HCT116 (cell line): ENCODE results near the gene KIRREL3. TPM values are rescaled to one million over a fixed set of nuclear protein-coding genes. Genes with fewer than 3 reads are reported as not detected.

ENCODE experiments used
- ATAC-seq: fragments of 200-7000 bp; cut with Tn5 transposase; 2 replicates; pipeline ENCODE4 v1.9.1; 2020; ENCODE audit warnings: mild to moderate bottlenecking, moderate library complexity
- BruUV-seq: library from RNA; stranded (reverse); fragments of 400-500 nt; replicated peaks from 2 replicates; lab custom pipeline; 2021; lab: Mats Ljungman, UMichigan
- CTCF ChIA-PET: fragments of 300-600 bp; sonication (Branson Sonifier 250); formaldehyde crosslinking; loops from one replicate; lab custom pipeline; 2021; ENCODE audit warnings: antibody characterized with exemption; lab: Charles Lee
- POLR2A ChIA-PET: fragments of 300-600, 350-600 bp; sonication (Branson Sonifier 250); formaldehyde crosslinking; loops from one replicate; lab custom pipeline; 2021; ENCODE audit warnings: antibody characterized with exemption; lab: Charles Lee
- RAD21 ChIA-PET, 2 experiments: fragments of 300-600 bp; sonication (Branson Sonifier 250); formaldehyde crosslinking; loops; one replicate each; lab custom pipeline; 2023; ENCODE audit warnings: low total read pairs in 2 of 2; ENCODE audit not compliant: uncharacterized antibody in 2 of 2, unreplicated experiment in 2 of 2, low non-redundant PET in 1 of 2; lab: Charles Lee
- DNase-seq: peaks from one replicate; pipeline ENCODE4 v3.0.0-alpha.2; 2010; ENCODE audit warnings: low read depth, low spot score
- H2AFZ ChIP-seq: fragments of 200-600 bp; shearing (Covaris generic), sonication (generic); 2 replicates; pipeline ENCODE4 v1.6.1; 2017; ENCODE audit warnings: low read depth, mixed run types, mixed read lengths, antibody characterized with exemption, low read length; ENCODE audit not compliant: poor library complexity, severe bottlenecking
- H3K27ac ChIP-seq: 2 replicates; pipeline ENCODE4 v1.5.1; 2012; ENCODE audit warnings: low read depth, low read length
- H3K27me3 ChIP-seq: fragments of 200-600 bp; sonication (generic); 2 replicates; pipeline ENCODE4 v1.6.1; 2016; ENCODE audit warnings: mixed run types, low read length, mixed read lengths; ENCODE audit not compliant: insufficient read depth
- H3K36me3 ChIP-seq, 2 experiments: fragments of 200-500 bp in 1 of 2; fragments of 200-600 bp in 1 of 2; sonication (Bioruptor generic) in 1 of 2; sonication (generic) in 1 of 2; 2 replicates each; pipeline versions ENCODE4 v1.5.1 to v1.6.1; 2014 to 2016; ENCODE audit warnings: low read length in 2 of 2, inconsistent platforms in 1 of 2, mixed read lengths in 1 of 2, mixed run types in 1 of 2; ENCODE audit not compliant: insufficient read depth in 2 of 2, control insufficient read depth in 1 of 2
- H3K4me1 ChIP-seq, 2 experiments: fragments of 200-600 bp in 1 of 2; sonication (generic) in 1 of 2; 2 replicates each; pipeline versions ENCODE4 v1.5.1 to v1.6.1; 2012 to 2017; ENCODE audit warnings: low read length in 2 of 2, inconsistent platforms in 1 of 2, mild to moderate bottlenecking in 1 of 2, mixed read lengths in 1 of 2, mixed run types in 1 of 2, moderate library complexity in 1 of 2; ENCODE audit not compliant: insufficient read depth in 2 of 2, control insufficient read depth in 1 of 2
- H3K4me2 ChIP-seq: fragments of 200-600 bp; sonication (generic); 2 replicates; pipeline ENCODE4 v1.6.1; 2017; ENCODE audit warnings: mixed run types, low read length, mixed read lengths
- H3K4me3 ChIP-seq, 2 experiments: fragments of 200-600 bp in 1 of 2; sonication (generic) in 1 of 2; replicated peaks in 1 of 2; 2 replicates each; pipeline ENCODE4 v1.5.1; 2011 to 2016; ENCODE audit warnings: low read length in 2 of 2, control low read depth in 1 of 2, low read depth in 1 of 2, mild to moderate bottlenecking in 1 of 2, mixed read lengths in 1 of 2, mixed run types in 1 of 2
- H3K79me2 ChIP-seq: fragments of 200-600 bp; sonication (generic); 2 replicates; pipeline ENCODE4 v1.6.1; 2017; ENCODE audit warnings: mild to moderate bottlenecking, mixed run types, low read length, moderate library complexity, mixed read lengths; ENCODE audit not compliant: insufficient read depth
- H3K9ac ChIP-seq: fragments of 200-600 bp; sonication (generic); 2 replicates; pipeline ENCODE4 v1.6.1; 2016; ENCODE audit warnings: low read length, mixed read lengths
- H3K9me2 ChIP-seq: fragments of 200-600 bp; sonication (generic), shearing (Covaris generic); 2 replicates; pipeline ENCODE4 v1.6.1; 2017; ENCODE audit warnings: mixed run types, mild to moderate bottlenecking, moderate library complexity; ENCODE audit not compliant: insufficient read depth
- H3K9me3 ChIP-seq, 2 experiments: fragments of 200-500 bp in 1 of 2; fragments of 200-600 bp in 1 of 2; sonication (Bioruptor generic) in 1 of 2; sonication (generic) in 1 of 2; 2 replicates each; pipeline ENCODE4 v1.6.1; 2014 to 2017; ENCODE audit warnings: low read length in 2 of 2, mixed read lengths in 2 of 2, inconsistent platforms in 1 of 2, low read depth in 1 of 2, mild to moderate bottlenecking in 1 of 2, mixed run types in 1 of 2, moderate library complexity in 1 of 2; ENCODE audit not compliant: control insufficient read depth in 1 of 2, insufficient read depth in 1 of 2
- H4K20me1 ChIP-seq: fragments of 200-600 bp; sonication (generic), shearing (Covaris generic); 2 replicates; pipeline ENCODE4 v1.6.1; 2017; ENCODE audit warnings: mixed run types, mild to moderate bottlenecking, moderate library complexity; ENCODE audit not compliant: insufficient read depth
- CBX3 ChIP-seq: IDR thresholded peaks from 2 replicates; pipeline ENCODE4 v1.6.1; 2012; ENCODE audit warnings: low read depth
- CEBPB ChIP-seq: IDR thresholded peaks from 2 replicates; pipeline ENCODE4 v1.6.1; 2012; ENCODE audit warnings: low read depth
- ELF1 ChIP-seq: IDR thresholded peaks from 2 replicates; pipeline ENCODE4 v1.6.1; 2012; ENCODE audit warnings: low read depth, borderline replicate concordance
- EZH2phosphoT487 ChIP-seq: fragments of 200-600 bp; IDR thresholded peaks from 2 replicates; pipeline ENCODE4 v1.6.1; 2018; ENCODE audit warnings: antibody characterized with exemption, borderline replicate concordance
- FOSL1 ChIP-seq: IDR thresholded peaks from 2 replicates; pipeline ENCODE4 v1.6.1; 2012; ENCODE audit warnings: low read depth
- JUND ChIP-seq: IDR thresholded peaks from 2 replicates; pipeline ENCODE4 v1.6.1; 2012
- MAX ChIP-seq: IDR thresholded peaks from 2 replicates; pipeline ENCODE4 v1.6.1; 2012
- POLR2A ChIP-seq: IDR thresholded peaks from 2 replicates; pipeline ENCODE4 v1.7.0; 2011; ENCODE audit warnings: borderline replicate concordance; ENCODE audit not compliant: insufficient read depth, insufficient read length; ENCODE audit errors: extremely low read depth
- POLR2AphosphoS5 ChIP-seq: IDR thresholded peaks from 2 replicates; pipeline ENCODE4 v1.6.1; 2011; ENCODE audit warnings: mild to moderate bottlenecking, low read depth, low read length, moderate library complexity
- SIN3A ChIP-seq: IDR thresholded peaks from 2 replicates; pipeline ENCODE4 v1.6.1; 2012; ENCODE audit warnings: low read depth
- SP1 ChIP-seq: IDR thresholded peaks from 2 replicates; pipeline ENCODE4 v1.6.1; 2012; ENCODE audit warnings: low read depth
- SRF ChIP-seq: IDR thresholded peaks from 2 replicates; pipeline ENCODE4 v1.6.1; 2012; ENCODE audit warnings: low read depth
- TCF7L2 ChIP-seq: IDR thresholded peaks from 2 replicates; pipeline ENCODE4 v1.7.0; 2011; ENCODE audit warnings: borderline replicate concordance, inconsistent platforms; ENCODE audit not compliant: insufficient read depth, insufficient read length; ENCODE audit errors: extremely low read depth
- intact Hi-C: fragments of 100-400 bp; cut with micrococcal nuclease; formaldehyde crosslinking; loops from 2 replicates; pipeline ENCODE4 v1.10.0; 2022
- total RNA-seq: library from RNA; stranded (reverse); gene quantifications from one replicate; pipeline ENCODE4 v1.2.1, GENCODE V29; 2021; ENCODE audit not compliant: unreplicated experiment
- TF ChIP-seq, protein P1 (sequence below): IDR thresholded peaks from 2 replicates; pipeline ENCODE4 v1.6.1; 2012; ENCODE audit warnings: low read depth
- TF ChIP-seq, protein P2 (sequence below): IDR thresholded peaks from 2 replicates; pipeline ENCODE4 v1.6.1; 2011; ENCODE audit warnings: mild to moderate bottlenecking, low read length, moderate library complexity; ENCODE audit not compliant: insufficient replicate concordance; ENCODE audit errors: extremely low read depth
- TF ChIP-seq, protein P3 (sequence below), 3 experiments: fragments of 200-600 bp in 1 of 3; sonication (generic) in 1 of 3; IDR thresholded peaks in 2 of 3; conservative IDR thresholded peaks in 1 of 3; 2 replicates each; pipeline ENCODE4 v1.5.1; 2012 to 2017; ENCODE audit warnings: low read depth in 2 of 3, low read length in 2 of 3, antibody characterized with exemption in 1 of 3, borderline replicate concordance in 1 of 3, control low read depth in 1 of 3, mild to moderate bottlenecking in 1 of 3, mixed read lengths in 1 of 3, mixed run types in 1 of 3, moderate library complexity in 1 of 3; ENCODE audit not compliant: insufficient read depth in 1 of 3

The KIRREL3 gene
- total RNA-seq, 1 experiment from 2014 or later: not detected

- TF ChIP-seq SRF (no peak), SP1 (no peak), FOSL1 (no peak), TCF7L2 (no peak), POLR2AphosphoS5 (no peak), CEBPB (no peak), EZH2phosphoT487 (no peak), ELF1 (no peak), SIN3A (no peak), CBX3 (no peak), JUND (no peak), MAX (no peak), POLR2A (no peak)
- TF ChIP-seq, protein P1, sequence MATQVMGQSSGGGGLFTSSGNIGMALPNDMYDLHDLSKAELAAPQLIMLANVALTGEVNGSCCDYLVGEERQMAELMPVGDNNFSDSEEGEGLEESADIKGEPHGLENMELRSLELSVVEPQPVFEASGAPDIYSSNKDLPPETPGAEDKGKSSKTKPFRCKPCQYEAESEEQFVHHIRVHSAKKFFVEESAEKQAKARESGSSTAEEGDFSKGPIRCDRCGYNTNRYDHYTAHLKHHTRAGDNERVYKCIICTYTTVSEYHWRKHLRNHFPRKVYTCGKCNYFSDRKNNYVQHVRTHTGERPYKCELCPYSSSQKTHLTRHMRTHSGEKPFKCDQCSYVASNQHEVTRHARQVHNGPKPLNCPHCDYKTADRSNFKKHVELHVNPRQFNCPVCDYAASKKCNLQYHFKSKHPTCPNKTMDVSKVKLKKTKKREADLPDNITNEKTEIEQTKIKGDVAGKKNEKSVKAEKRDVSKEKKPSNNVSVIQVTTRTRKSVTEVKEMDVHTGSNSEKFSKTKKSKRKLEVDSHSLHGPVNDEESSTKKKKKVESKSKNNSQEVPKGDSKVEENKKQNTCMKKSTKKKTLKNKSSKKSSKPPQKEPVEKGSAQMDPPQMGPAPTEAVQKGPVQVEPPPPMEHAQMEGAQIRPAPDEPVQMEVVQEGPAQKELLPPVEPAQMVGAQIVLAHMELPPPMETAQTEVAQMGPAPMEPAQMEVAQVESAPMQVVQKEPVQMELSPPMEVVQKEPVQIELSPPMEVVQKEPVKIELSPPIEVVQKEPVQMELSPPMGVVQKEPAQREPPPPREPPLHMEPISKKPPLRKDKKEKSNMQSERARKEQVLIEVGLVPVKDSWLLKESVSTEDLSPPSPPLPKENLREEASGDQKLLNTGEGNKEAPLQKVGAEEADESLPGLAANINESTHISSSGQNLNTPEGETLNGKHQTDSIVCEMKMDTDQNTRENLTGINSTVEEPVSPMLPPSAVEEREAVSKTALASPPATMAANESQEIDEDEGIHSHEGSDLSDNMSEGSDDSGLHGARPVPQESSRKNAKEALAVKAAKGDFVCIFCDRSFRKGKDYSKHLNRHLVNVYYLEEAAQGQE: no peak
- TF ChIP-seq, protein P2, sequence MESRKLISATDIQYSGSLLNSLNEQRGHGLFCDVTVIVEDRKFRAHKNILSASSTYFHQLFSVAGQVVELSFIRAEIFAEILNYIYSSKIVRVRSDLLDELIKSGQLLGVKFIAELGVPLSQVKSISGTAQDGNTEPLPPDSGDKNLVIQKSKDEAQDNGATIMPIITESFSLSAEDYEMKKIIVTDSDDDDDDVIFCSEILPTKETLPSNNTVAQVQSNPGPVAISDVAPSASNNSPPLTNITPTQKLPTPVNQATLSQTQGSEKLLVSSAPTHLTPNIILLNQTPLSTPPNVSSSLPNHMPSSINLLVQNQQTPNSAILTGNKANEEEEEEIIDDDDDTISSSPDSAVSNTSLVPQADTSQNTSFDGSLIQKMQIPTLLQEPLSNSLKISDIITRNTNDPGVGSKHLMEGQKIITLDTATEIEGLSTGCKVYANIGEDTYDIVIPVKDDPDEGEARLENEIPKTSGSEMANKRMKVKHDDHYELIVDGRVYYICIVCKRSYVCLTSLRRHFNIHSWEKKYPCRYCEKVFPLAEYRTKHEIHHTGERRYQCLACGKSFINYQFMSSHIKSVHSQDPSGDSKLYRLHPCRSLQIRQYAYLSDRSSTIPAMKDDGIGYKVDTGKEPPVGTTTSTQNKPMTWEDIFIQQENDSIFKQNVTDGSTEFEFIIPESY: no peak
- TF ChIP-seq, protein P3, sequence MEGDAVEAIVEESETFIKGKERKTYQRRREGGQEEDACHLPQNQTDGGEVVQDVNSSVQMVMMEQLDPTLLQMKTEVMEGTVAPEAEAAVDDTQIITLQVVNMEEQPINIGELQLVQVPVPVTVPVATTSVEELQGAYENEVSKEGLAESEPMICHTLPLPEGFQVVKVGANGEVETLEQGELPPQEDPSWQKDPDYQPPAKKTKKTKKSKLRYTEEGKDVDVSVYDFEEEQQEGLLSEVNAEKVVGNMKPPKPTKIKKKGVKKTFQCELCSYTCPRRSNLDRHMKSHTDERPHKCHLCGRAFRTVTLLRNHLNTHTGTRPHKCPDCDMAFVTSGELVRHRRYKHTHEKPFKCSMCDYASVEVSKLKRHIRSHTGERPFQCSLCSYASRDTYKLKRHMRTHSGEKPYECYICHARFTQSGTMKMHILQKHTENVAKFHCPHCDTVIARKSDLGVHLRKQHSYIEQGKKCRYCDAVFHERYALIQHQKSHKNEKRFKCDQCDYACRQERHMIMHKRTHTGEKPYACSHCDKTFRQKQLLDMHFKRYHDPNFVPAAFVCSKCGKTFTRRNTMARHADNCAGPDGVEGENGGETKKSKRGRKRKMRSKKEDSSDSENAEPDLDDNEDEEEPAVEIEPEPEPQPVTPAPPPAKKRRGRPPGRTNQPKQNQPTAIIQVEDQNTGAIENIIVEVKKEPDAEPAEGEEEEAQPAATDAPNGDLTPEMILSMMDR (IDR thresholded peaks at IDR 0.05 in 2 of 3, conservative IDR thresholded peaks at IDR 0.05 in 1 of 3; ENCODE audit: borderline replicate concordance in 1 of 3, insufficient read depth in 1 of 3, low read depth in 2 of 3, low read length in 2 of 3): no peak
- H3K36me3 ChIP-seq: no peaks in the 10 kb centered on the region
- H3K4me2 ChIP-seq: no peak overlapping the region
- intact Hi-C loops: no loop called here
- no peaks in the 10 kb centered on the region for H3K79me2 ChIP-seq
- no peak overlapping the region for H3K9ac ChIP-seq
- no peak overlapping the region for H2AFZ ChIP-seq
- H3K27ac ChIP-seq: no peak overlapping the region
- H3K9me3 ChIP-seq: no peaks in the 10 kb centered on the region
- H4K20me1 ChIP-seq: no peaks in the 10 kb centered on the region
- no peaks in the 10 kb centered on the region for H3K4me1 ChIP-seq
- DNase-seq: no peak
- ChIA-PET RAD21 (no interaction called here), CTCF (no interaction called here), POLR2A (no interaction called here)
- H3K4me3 ChIP-seq: no peak overlapping the region
- H3K27me3 ChIP-seq: no peaks in the 10 kb centered on the region; the same call in 1 of the 2 replicates
- no peaks in the 10 kb centered on the region for H3K9me2 ChIP-seq
- BruUV-seq: no TSS peak
- ATAC-seq: no peak
Observed at GRCh38 chr11:126456783-126457542, 543.6 kb downstream of the KIRREL3 start.
